Esophagus muscularis mucosa (tissue), 4 donors: ENCODE data around the gene TPD52L1.

Source experiments
- EP300 ChIP-seq: sonication (generic); formaldehyde crosslinking; IDR thresholded peaks from one replicate; pipeline ENCODE4 v1.6.1; 2017; ENCODE audit warnings: antibody characterized with exemption
- POLR2A ChIP-seq: fragments of 450-650 bp; IDR thresholded peaks from one replicate; pipeline ENCODE4 v1.6.1; 2017; ENCODE audit warnings: antibody characterized with exemption, moderate library complexity, mild to moderate bottlenecking, low read depth
- POLR2AphosphoS5 ChIP-seq, 2 donors: sonication (generic); formaldehyde crosslinking; IDR thresholded peaks; one replicate each; pipeline ENCODE4 v1.6.1; 2017; ENCODE audit warnings: antibody characterized with exemption in 2 of 2
- TF ChIP-seq, protein P1 (sequence below), 3 experiments: fragments of 200-600 bp in 2 of 3; fragments of 450-650 bp in 1 of 3; sonication (generic) in 2 of 3; IDR thresholded peaks; one replicate each; pipeline ENCODE4 v1.5.1; 2017 to 2019; ENCODE audit warnings: antibody characterized with exemption in 3 of 3, mild to moderate bottlenecking in 2 of 3, moderate library complexity in 1 of 3

DNA sequence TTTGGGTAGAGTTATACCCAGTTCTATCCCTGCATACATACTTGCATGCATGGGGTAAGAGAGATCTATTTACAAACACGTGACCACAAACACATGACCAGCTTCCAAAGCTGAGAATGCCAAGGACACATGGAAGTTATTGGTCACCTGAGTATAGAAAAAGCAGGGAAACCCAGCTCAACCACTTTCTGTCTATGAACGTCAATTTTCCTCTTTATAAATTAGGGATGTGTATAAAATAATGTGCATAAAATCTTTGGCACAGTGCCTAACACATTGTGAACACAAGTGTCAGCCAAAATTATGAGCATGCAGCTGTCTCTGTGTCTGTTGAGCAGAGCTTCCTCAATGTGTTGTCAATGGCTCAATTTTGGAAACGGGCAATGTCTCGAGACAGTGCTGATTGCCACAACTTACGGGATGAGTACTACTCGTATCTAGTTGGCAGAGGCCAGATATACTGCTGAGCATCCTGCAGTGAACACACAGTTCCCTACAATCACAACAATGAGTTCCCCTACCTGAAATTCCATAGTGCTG, 44.9 kb downstream of the TPD52L1 start:
- TF ChIP-seq, protein P1, sequence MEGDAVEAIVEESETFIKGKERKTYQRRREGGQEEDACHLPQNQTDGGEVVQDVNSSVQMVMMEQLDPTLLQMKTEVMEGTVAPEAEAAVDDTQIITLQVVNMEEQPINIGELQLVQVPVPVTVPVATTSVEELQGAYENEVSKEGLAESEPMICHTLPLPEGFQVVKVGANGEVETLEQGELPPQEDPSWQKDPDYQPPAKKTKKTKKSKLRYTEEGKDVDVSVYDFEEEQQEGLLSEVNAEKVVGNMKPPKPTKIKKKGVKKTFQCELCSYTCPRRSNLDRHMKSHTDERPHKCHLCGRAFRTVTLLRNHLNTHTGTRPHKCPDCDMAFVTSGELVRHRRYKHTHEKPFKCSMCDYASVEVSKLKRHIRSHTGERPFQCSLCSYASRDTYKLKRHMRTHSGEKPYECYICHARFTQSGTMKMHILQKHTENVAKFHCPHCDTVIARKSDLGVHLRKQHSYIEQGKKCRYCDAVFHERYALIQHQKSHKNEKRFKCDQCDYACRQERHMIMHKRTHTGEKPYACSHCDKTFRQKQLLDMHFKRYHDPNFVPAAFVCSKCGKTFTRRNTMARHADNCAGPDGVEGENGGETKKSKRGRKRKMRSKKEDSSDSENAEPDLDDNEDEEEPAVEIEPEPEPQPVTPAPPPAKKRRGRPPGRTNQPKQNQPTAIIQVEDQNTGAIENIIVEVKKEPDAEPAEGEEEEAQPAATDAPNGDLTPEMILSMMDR (IDR thresholded peaks at IDR 0.05): no peak
- TF ChIP-seq POLR2AphosphoS5 (IDR thresholded peaks at IDR 0.05): no peak
- no peak for TF ChIP-seq POLR2A
- no peak for TF ChIP-seq EP300
